ENCODE measurements around the gene HES1.
"Not testable (repeated sequence)": the region's sequence is repeated elsewhere in the genome, so short reads cannot be mapped to it uniquely, and the experiment has no call there.

HES1 gene

DNA sequence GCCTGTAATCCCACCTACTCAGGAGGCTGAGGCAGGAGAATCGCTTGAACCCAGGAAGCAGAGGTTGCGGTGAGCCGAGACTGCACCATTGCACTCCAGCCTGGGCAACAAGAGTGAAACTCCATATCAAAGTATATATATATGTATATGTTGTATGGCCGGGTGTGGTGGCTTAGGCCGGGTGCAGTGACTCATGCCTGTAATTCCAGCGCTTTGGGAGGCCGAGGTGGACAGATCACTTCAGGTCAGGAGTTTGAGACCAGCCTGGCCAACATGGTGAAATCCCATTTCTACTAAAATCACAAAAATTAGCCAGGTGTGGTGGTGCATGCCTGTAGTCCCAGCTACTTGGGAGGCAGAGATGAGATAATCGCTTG, 7.0 kb upstream of the HES1 start:
- not testable (repeated sequence) for DNase-seq

DNA sequence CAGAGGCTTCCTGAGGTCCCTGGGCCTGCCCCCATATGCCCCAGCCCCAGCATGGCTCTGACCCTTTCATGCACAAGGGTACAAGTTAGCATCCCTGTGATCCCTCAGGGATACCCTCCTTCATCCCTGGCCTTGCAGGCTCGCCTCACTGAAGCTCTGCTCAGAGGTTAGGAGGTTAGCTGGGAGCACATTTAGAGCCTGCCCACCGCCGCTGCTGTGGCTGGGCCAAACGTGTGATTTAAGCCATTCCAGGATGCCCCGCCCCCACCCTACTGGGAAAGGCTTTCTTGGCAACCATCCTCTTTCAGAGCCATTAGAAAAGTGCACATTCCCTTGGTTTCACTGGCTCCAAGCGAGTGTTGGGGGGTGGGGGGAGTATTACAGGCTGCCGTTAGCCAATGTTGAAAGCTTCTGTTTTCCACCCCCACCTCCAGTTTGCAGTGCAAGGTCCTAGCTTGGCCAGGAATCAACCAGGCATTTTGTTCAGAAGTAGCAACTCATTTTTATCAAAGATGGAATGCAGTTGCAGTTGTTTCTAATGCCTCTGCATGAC, 6.3 kb upstream of the HES1 start:
- no peak for DNase-seq

DNA sequence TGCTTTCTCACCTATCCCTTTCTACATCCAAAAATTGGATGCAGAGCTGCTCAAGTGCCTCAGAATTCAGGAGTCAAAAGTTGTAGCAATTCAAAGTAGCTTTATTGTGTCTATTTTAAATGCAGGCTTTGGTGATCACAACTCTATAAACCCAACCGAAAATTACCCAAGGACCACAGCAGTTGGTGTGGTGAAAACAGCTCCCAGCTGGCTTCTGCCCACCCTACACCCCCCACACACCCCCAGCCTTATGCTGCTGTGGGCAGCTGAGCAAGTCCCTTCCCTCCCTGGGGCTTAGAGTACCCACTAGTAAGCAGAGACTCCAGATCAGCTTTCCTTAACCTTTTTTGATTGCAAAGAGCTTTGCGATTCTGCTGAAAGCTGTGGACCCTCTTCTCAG, 5.8 kb upstream of the HES1 start:
- peak; percentile 26 to 84 for DNase-seq

DNA sequence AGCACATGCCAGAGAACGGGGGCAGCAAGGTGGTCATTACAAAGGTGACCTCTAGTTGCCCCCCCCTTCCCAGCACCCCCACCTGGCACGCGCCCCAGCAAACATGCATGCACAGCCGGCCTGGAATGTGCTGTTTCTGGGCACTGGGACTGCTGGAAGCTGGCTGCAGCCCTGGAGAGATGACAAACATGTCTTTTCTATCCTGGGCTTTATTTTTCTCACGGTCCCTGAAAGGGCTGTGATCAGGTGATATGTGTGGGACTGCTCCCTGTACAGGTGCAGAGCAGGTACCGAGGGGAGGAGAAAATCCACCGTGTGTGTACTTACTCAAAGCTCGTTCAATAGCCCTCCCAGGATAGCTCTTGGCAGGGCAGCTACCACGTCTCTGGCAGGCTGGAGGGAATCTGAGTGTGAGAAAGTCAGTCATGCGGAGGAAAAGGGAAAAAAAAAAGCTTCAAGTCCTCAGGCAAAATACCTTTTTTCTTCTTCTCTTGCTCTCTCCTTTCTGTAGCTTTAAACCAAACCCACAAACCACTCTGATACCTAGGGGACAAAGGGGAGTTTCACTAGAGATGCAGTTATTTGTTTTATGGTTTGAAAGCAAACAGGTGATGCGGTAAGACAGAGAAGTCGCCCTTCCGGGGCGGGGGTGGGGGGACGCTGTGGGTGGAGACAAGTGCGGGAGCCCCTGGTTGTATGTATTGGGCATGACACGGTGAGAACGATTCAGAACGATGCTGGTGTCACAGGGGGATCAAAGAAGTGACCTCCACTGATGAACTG, 5.0 kb upstream of the HES1 start:
- DNase-seq = no peak

DNA sequence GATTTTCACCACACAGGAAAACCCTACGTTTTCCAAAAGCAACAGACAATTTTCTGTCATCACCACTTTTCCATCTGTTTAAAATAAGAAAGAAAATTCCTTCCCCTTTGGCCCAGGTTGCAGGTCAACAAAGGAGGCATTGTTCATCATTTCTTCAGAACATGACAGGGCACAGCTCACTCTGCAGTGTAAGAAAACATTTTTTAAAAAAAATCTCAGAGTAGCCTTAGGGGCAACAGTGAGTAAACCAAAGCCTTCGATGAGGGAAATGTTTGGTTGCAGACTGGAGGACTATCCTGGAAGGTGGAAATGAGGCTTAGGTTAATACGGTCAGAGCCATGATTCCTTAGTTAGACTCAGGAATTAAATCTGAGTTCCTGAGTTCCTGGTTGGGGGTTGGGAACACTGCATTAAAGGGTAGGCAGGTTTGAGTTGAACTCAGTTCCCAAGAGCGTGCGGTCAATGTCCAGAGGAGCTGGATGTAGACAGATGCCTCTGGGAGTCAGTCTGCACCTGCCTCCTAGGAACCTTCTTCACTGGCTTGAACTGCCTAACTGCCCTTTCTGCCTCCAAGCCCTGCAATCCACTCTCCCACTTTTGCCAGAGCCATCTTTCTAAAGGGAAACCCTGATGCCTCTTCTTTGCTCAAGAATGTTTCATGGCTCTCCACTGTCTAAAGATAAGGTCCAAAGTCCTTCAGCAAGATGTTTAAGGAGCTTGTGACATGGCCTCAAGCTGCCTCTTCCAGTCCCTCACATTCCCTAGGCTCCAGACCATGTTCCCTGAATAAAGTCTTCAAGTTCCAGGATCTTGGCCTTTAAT, 3.3 kb upstream of the HES1 start:
- DNase-seq = no peak

DNA sequence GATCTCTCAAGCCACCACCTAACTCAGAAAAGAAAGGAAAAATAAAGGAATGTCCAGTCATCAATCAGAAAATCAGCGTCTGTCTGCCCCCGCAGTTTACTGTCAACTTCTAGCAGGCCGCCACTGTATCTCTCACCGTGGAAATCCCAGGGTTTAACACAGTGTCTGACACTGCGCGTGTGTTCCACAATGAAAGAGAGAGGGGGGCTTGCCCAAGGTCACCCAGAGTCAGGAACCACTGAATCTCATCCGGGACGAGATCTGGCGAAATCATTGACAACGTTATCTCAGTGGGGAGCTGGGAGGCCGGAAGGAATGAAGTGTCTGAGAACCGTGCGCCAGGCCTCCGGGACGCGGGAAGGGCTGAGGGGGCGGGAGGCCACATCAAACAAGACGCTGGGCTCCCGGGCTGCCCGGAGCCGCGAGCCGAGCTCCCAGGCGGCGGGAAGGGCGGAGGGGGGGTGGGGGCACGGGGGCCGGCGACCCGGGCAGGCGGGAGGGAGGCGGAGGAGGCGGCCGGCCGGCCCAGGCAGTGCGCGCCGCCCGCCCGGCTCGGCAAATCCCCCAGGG, 2.2 kb upstream of the HES1 start:
- peak; percentile 19 to 31 for DNase-seq

DNA sequence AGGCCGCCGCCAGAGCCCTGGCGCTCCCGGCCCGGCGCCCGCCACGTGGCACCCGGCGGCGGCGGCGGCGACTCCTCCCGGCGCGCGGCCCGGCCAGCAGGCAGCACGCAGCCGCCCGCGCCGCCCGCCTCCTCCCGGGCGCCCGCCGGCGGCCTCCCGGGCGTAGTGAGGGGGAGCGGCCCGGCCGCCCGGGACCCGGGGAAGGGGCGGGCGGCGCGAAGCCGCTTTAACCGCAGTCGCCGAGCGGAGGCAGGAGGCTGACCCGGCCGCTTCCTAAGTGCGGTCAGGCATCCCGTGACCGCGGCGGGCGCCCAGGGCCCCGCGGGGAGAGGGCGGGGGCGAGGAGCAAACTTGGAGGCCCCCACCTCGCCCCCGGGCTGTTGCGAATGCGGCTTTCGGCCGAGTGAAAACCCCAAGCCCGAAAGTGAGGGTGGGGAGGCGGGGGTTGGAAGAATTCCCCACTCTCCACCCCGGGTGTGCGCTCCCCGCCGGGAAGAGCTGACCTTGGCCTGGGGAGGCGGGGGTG, 1.7 kb upstream of the HES1 start:
- DNase-seq = peak; percentile 67 to 78

DNA sequence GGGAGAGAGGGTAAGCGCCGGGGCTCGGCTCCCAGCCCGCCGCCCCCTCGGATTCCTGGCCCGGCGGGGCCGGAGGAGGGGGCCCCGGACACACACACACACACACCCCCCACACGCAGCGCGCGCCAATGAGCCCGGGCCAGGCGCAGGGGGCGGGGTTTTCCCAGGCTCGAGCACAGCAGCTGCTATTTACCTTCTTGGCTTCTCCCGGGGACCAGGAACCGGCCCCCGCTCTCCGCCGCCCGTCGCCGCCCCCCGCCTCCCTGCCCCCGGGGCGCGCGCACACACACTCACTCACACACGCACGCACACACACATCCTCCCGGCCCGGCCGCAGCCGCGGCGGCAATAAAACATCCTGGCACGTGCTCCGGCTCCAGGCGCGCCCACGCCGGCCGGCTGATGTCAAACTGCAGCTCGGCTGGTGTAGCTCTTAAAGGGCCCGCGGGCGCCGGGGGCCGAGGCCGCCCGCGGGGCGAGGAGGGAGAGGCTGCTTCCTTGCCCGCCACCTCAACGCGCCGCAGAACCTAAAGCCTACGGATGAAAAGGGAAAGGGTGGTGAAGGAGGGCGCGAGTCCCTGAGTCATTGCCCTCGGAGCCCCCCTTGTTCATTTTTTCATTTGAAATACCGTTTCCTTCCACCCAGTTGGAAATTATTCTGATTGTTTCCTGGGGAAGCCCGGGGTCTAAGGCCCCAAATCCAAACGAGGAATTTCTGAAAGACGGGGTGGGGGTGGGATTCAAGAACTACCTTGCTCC, 1.0 kb upstream of the HES1 start:
- peak; percentile 93 to 94 for DNase-seq

DNA sequence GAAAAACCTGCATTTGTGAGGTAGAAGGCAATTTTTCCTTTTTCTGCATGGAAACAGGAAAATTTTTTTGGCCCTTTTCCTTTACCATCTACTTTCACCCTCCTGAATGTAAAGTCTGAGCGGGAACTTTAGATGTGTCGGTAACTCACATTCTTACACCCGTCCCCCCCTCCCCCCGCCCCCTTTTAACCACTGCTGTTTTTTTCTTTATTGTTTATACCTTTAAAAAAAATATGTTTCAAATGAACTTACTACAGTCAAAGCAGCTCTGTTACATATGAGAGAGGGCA, 487 bp upstream of the HES1 start:
- DNase-seq = no peak

DNA sequence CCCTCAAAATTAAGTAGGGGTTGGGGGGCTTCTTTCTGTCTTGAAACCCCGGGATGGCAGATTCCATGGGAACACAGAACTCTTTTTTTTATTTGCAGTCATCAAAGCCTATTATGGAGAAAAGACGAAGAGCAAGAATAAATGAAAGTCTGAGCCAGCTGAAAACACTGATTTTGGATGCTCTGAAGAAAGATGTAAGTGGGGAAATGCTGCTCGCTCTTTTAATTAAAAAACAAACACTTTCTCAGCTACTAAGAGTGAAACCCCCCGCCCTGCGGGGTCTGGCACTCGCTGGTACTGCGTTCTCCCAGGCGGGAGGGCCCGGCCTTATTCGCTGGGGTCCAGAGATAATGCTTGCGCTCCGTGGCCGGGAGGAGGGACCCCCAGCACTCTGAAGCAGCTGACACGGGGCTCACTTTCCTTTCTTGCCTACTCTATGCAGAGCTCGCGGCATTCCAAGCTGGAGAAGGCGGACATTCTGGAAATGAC, 615 bp downstream of the HES1 start:
- no peak for DNase-seq

DNA sequence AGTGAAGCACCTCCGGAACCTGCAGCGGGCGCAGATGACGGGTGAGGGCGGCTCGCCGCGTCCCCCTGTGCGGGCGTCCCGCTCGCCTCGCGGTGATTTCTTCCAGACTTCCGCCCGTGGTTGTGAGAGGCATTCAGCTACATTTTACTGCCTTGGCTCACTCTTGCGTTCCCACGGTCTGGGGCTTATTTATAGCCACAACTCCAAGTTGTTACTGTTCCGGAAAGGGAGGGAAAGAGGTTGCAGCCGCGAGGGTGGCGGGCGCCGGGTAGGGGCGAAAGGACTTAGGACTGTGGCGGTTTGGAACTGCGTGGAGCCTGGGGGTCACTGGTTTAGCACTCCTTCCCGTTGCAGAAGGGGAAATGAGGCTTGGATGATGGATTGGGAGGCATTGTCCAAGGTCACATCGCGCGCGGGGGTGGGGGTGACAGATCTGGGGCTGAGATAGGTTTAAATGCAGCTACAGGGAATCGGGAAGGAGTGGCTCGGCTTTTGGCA, 1.1 kb downstream of the HES1 start:
- peak in 1 of 2 experiments; percentile 58 for DNase-seq

DNA sequence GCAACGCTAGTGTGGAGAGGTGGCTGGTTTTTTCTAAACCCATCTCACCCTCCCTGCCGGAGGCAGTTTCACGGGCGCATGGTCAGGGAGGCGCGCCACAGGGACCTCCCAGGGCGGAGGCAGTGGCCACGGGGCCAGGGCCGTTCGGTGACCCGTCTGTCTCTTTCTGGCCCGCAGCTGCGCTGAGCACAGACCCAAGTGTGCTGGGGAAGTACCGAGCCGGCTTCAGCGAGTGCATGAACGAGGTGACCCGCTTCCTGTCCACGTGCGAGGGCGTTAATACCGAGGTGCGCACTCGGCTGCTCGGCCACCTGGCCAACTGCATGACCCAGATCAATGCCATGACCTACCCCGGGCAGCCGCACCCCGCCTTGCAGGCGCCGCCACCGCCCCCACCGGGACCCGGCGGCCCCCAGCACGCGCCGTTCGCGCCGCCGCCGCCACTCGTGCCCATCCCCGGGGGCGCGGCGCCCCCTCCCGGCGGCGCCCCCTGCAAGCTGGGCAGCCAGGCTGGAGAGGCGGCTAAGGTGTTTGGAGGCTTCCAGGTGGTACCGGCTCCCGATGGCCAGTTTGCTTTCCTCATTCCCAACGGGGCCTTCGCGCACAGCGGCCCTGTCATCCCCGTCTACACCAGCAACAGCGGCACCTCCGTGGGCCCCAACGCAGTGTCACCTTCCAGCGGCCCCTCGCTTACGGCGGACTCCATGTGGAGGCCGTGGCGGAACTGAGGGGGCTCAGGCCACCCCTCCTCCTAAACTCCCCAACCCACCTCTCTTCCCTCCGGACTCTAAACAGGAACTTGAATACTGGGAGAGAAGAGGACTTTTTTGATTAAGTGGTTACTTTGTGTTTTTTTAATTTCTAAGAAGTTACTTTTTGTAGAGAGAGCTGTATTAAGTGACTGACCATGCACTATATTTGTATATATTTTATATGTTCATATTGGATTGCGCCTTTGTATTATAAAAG, 1.8 kb downstream of the HES1 start:
- peak; percentile 67 to 80 for DNase-seq

DNA sequence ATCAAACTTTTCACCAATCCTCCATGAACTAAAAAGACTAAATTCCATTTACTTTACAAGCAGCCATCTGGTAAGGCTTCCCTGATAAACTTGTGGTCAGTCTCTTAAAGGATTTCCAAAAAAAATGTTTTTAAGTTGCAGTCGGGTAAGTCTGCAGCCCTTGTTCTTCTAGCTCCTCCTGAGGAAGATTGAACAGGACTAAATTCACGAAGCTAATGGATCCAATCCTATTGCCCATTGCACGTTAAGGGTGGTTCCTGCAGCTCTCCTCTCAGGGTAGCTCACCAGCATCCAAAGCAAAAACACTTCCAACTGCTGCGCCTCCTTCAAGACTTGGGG, 2.8 kb downstream of the HES1 start:
- no peak for DNase-seq

DNA sequence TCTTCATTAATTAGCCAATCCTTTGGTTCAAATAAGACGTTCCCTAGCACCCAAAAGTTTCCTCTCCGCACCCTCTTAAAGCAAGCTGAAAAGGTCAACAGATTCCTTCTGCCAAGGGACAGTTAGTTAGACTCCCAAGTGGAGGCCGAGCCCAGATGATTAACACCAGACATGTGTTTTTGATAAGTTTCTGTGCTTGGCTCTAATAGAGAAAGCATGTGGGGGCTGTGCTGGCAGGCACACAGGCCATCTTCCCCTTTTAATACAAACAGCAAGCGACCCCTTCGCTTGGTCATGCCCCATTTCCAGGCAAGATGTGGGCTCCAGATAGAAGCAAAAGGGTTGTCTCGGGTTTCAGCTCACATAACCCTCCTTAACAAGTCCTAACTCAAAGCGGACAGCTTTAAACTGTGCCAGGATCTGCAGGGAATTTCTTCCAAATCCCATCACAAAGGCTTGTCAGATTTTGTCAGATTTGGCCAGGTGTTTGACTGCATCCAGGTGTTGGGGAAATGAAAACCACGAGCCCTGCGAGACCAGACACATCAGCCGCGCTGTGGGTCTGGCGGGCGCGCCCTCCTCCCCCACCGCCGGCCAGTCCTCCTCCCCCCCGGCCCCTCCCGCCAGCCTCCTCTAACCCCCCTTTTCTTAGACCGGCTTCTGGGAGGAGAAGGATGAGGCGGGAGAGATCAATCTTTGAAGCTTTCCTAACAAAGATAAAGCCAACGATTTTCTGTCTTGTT, 3.3 kb downstream of the HES1 start:
- DNase-seq = peak in 1 of 2 experiments; percentile 37

DNA sequence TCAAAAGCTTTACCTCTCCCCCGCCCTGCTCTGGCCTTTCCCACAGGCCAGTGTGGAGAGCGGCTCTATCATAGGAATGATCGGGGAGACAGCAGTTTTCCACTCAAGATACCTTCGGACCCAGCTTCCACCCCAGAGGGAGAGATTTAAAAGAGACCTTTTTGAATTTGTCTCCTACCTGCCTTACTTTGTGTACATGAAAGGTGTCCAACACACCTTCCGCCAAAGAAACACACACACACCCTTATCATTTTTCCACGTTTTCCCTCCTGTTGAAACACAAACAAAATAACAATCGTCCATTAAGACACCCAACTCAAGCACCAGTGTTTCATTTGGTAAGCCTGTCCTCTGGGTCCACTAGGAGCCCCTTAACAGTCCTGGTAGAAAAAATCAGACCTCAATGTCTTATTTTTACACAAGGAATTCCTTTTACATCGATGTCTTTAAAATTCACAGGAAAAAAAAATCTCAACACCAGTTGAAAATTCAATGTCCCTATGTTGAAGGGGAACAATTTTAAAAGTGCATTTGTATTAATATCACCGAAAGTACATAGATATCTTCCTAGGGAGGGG, 4.0 kb downstream of the HES1 start:
- DNase-seq = peak in 1 of 2 experiments; percentile 22

DNA sequence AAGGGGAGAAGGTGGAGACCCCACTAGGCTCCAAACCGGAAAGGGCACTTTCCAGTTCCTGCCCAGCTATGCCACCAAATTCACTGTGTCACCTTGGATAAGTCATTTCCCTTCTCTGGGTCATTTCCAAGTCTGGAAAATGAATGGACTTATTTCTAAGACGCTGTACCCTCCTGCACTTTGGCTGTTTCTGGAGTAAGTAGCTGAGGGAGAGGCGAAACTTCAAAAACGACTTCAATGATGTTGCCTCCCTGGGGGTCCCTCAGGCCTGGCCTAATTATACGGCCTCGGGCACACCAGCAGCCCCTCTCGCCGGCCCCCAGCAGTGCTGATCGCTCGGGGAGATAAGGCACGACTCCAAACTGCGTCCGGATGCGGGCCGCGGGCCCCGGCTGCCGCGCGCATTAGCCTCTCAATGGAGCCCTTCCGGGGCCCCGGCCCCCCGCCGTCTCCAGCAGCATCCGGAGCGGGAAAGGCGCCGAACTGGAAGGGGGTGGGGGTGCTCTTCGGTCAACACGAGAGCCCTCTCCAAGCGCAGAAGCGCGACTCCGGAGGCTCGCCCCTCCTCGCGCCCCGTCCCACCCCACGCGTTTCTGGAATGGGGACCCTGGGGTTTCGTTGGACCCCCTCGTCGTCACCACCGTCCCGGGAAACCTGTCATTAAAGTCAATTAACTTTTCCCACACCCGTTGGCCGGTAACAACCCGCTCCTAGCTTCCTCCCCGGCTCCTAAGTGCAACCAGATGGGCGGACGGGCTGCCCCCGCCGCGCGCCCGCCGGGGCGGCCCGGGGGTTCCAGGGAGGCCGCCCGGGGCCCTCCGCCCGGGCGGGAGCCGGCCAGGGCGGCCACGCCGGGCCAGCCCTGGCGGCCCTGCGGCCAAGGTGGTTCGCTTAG, 4.8 kb downstream of the HES1 start:
- DNase-seq = peak; percentile 51 to 76

DNA sequence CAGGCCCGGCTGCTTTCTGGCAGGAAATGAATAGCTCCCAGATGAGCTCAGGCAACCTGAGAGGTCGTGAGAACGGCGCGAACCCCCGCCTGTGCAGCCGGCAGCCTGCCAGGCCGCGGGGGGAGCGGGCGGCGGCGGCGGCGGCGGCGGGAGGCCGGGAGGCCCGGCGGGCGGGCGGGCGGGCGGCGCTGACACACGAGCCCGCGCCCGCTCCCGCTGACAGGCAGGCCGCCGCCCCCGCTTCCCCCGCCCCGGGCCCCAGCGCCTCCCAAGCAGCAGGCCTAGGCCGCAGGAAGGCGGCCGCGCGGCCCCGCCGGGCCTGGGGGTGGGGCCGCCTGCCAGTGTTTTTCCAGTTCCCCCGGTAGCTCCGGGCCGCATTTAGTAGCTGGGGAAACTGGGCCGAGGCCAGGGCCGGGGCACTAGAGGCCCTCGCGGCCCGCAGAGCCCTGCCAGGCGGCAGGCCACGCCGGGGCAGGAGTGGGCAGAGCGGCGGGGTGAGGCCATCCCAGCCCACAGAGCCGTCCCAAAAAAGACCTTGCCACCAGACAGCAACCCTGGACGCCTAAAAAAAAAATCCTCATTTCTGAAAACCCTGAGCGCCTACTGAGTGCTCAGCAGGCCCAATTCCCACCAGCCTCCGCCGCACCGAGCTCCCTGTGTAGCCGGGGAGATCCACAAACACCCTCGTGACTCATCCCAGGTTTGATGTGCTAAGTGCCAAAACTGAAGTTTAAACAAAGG, 5.6 kb downstream of the HES1 start:
- DNase-seq = peak; percentile 49 to 82

All from NCI-H524 (cell line).